Inferior parietal cortex (tissue), 1 donor: ENCODE results near the gene FAM167B.

Experiments
- DNase-seq: peaks from one replicate; pipeline ENCODE4 v3.0.0-alpha.2; 2016; ENCODE audit errors: extremely low spot score

Gene FAM167B

GRCh38 chr1:32246888-32247273 is at the start of gene FAM167B:
TSS of gene FAM167B (plus strand) at chr1:32247222. CDS start at chr1:32247422, 200 bp downstream.
- no peak for DNase-seq

- no peak for DNase-seq
Observed at GRCh38 chr1:32197837-32198236, 49.2 kb upstream of the FAM167B start.

DNA sequence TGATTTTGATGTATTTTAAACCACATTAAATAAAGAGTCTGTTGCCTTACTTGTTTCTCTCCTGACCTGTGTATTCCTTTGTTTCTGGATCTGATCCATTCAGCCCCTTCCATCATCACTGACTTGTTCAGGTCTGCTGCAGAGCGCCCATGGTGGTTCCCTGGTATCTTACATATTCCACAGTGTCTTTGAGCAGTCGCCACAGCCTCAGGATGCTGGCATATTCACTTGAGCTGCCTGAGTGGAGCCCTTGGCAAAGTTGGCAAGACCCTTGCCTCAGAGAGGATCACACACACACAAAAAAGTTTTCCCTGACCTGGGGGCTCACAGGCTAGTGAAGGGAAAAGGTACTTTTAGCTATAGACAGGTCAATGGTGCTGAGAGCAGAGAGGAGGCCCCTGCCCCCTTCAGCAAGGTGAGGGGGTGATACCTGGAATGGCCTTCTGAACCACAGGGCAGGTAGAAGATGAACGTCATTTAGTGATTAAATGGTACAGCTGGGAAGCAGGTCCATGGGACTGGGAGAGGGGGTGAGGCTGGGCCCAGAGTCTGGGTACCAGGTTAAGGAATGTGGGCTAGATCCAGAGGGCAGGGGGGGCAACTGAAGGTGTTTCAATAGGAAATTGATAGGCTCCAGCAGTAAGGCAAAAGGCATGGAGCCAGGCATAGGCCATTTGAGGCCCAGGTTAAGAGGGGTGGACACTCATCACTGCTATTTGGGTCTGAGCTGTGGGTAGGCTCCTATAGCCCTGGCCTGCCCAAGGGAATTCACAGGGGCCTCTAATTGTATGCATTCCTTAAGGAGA is 48.6 kb upstream of the FAM167B start:
- DNase-seq, result no peak

- no peak for DNase-seq
Observed at GRCh38 chr1:32199043-32199716, 47.8 kb upstream of the FAM167B start.

DNA sequence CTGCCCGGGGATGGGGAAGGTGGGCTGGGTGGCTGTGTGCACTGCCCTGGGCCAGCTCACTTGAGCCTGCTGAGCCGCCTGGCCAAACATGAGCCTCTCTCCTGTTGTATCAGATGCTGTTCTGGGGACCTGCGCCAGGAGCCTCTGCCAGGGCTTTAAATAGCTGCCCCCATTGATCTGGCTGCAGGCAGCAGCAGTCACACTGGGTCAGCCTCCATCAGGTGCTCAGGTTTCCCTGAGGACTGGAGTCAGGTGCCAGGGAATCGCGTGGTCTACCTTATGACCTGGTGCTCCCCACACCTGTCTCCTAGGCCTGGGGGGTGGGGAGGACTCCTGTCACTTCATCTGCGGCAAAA is 47.3 kb upstream of the FAM167B start:
- no peak for DNase-seq

GRCh38 chr1:32200226-32201010 is 46.6 kb upstream of the FAM167B start, which contains the start of gene CCDC28B:
TSS of gene CCDC28B (plus strand) at chr1:32200595. CDS start at chr1:32201936, 1,341 bp downstream.
- DNase-seq, result peak; percentile 66

DNA sequence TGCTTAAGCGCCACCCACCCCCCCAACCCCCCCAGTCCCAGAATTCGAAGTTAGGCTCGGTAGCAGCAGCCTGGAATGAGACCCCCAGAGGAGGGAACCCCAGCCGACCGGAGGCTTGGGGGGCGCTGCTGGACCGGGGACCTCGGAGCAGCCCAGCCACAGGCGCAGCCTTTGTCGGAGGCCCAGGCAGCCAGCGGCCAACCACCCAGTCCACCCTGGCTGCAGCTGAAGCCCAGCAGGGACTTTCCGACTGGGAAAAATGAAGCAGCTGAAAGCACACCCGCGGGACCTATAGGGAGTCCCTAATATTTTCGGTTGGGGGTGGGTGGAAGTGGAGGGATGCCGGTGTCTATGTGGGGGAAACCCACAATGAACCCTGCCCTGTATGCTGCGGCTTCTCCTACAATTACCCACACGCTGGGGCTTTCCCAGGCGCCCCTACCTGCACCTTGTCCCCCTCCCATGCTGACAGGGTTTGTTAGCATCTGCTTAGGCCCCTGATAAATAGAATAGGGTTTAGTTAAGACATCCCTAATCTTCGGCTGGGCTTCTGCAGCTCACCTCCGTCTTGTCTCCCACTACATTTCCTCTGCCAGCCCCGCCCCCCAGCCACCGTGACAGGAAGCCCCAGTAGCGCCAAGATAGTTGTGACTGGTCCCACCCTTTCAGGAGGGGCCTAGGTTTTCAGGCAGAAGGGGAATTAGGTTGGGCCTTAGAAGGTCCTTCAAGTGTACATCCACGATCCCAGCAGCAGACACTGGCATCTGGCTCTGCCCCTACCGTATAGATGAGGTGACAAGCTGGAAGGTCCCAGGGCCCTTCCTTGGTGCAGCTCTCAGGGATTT is 45.8 kb upstream of the FAM167B start:
- peak; percentile 13 for DNase-seq

GRCh38 chr1:32204943-32205361 is 42.1 kb upstream of the FAM167B start:
- no peak for DNase-seq

GRCh38 chr1:32205401-32206370 is 41.3 kb upstream of the FAM167B start, which contains the start of gene IQCC:
TSS of gene IQCC (plus strand) at chr1:32205671. CDS start at chr1:32205682, 11 bp downstream.
- peak; percentile 90 for DNase-seq

DNA sequence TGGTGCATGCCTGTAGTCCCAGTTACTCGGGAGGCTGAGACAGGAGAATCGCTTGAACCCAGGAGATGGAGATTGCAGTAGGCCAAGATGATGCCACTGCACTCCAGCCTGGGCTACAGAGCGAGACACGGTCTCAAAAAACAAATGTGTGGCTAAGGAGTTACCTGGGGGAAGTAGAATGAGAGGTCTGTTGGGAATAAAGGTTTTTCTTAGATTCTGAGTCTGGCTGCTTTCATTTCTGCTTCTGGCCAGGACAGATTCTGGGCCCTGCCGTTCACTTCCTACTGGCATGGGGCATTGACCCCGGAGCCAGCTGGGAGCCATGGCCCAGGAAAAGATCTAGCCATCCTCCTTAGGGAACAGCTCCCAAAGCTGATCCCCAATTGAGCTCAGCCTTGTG is 38.6 kb upstream of the FAM167B start:
- DNase-seq, result no peak

DNA sequence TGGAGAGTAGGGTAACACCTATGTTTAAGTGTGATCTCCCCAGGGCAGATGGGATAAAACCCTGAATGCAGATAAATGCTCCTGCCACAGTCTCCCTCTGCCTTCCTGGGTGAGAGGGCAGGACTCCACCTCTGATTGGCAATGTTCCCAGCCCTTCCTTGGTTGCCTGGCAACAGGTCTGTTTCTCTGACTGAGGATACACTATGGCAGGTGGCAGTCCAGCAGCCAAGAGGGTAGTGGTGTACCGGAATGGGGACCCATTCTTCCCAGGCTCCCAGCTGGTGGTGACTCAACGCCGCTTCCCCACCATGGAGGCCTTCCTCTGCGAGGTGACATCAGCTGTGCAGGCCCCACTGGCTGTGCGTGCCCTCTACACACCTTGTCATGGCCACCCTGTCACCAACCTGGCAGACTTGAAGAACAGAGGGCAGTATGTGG is 38.1 kb upstream of the FAM167B start, which contains the start of gene DCDC2B:
TSS of gene DCDC2B (plus strand) at position 199 of the 438 bp plus-strand sequence. CDS start at position 204, 5 bp downstream.
- DNase-seq, result no peak

DNA sequence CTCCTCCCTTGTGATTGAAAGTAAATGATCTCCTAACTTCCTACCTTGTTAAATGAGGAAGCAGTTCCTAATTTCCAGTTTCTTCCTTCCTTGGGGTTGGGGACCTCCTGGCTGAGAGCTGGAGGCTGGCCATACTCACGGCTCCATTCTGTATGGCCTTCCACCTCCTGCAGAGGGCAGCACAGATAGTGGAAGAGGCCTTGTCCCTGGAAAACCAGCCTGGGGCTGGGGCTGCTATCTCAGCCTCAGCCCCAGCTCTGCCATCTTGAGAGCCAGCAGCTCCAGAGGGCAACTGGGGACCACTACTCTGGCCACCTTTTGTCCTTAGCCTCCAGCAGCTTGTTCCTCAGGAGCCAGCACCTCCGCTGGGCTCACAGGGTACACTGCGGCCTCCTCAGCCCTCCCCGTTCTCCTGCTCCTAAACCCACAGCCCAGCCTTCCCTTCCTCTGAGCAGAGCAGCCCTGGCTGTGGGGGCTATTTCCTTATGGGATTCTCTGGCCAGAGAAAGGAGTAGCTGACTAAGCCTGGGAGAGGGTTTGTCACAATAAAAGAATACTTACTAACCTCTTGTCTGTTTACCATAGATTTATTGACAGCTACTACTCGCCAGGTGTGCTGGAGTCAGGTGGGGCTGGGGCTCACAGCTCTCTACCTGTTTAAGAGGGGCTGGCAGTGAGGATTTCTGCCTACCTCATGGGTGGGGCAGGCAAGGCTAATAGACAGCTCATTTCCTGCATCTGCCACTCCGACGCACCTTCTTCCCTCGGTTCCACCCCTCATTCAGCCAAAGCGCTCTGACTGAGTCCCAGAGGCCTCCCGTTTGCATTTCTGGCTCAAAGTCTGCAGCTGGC is 31.2 kb upstream of the FAM167B start:
- peak; percentile 68 for DNase-seq

DNA sequence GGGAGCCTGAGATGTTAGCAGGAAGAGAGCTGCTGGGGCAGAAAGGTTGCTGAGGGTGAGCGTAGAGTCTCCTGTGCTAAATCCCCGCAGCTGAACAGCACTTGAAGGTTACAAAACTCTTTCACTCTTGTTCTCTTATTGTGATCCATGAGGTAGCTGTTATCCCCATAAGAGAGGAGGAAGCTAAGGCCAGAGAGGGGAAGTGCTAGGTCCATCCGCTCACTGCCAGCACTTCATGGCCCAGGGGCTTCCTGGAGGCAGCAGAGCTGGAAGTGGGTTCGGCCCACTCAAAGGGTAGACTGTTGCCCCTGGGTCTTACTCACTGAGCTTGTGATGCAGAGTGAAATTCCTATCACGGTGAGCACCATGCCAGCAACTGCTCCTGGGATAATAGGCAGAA is 30.5 kb upstream of the FAM167B start:
- no peak for DNase-seq

DNA sequence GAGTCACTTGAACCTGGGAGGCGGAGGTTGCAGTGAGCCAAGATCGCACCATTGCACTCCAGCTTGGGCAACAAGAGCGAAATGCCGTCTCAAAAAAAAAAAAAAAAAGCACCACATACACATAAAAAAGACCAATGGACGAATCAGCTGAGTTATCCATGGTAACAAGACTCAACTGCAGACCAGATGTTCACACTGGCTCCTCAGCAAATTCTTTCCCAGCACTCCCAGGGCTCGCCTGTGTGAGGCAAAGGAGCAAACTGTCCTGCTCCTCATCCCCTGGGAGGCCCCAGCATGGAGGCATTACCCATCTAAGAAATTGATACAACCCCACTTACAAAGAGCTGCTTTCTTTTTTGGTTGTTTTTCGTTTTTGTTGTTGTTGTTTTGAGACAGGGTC is 28.0 kb upstream of the FAM167B start:
- DNase-seq, result no peak

DNA sequence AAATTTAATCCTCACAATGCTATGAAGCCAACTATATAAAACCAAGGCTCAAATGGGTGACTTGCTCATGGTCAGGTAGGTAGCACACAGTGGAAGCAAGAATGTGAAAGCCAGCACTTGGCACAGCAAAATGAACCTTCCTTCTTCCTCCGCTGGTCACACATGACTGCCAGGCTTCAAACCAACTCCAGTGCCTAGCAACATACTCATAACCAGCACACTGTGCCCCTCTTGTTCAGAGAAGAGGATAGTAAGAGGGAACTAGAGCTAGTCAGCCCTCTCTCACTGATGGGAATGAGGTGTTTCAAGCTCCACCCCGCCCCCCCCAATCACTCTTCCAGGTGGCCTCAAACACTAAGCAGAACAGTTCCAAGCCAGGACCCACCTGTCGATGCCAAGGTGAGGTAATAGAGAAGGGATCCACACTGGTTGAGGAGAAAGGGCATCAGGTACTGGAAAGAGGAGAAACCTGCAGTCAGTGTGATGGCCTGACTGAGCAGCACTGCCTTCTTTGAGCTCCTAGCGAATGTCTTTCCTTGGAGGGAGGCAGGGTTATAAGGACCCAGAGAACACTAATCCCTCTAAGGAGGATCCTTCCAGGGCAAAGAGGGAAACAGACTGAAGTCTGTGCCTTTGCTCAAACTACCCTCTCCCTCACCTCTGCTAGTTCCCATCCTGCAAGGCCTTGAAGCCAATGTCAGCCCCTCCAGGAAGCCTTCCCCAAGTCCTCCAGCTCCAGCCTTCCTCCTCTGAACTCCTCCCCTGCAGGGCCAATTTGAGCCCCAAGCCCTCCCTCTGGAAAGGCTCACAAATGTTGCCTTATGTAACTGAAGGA is 26.1 kb upstream of the FAM167B start:
- no peak for DNase-seq

- no peak for DNase-seq
Observed at GRCh38 chr1:32221581-32221979, 25.4 kb upstream of the FAM167B start.

DNA sequence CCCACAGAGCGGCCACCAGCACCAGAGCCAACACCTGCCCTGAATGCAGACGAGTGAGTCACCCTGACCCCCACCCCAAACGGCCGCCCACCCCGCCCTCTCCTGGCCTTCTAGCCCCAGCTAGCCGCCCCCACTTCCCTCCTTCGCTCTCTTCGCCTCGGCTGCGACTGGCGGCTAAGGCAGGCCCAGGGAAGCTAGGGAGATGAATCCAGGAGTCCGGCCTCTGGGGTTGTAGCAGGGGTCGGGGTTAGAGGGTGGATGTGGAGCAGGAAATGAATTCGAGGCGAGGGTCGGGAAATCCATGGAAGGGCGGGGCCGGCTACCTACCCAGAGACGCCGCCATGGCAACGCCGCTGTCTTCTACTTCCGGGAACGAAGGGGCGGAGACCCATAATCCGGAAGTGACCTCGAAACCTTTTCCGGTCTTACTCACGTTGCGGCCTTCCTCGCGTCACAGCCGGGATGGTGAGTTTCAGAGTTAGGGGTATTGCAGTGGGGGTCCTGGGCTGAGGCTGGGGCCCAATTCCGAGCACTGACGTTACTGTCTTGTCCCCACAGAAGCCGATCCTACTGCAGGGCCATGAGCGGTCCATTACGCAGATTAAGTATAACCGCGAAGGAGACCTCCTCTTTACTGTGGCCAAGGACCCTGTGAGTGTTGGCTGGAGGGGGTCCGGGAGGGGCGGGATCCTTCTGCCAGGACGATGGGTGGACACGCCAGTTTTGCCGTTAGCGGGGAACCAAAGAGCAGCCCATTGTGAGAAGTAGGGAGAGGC is 24.9 kb upstream of the FAM167B start, which contains the start of the genes EIF3I and TMEM234:
TSS of gene EIF3I (plus strand) at position 428 of the 776 bp plus-strand sequence. CDS start at position 463, 35 bp downstream.
TSS of gene TMEM234 (minus strand) at position 374 of the 776 bp plus-strand sequence. CDS start at position 343, 31 bp downstream.
- DNase-seq, result peak; percentile 98
